Measurements from ENCODE around the gene TAX1BP3.

GRCh38 chr17:3635474-3636153 is 32.8 kb downstream of the TAX1BP3 start:
- TF ChIP-seq ZSCAN12 (CRISPR knock-in tag; IDR thresholded peaks at IDR 0.05) (0 out of 2 replicates have a peak, but pooled peaks have one; percentile 7), STAT6 (CRISPR knock-in tag; IDR thresholded peaks at IDR 0.05; ENCODE audit: borderline replicate concordance) (no peak), THAP7 (CRISPR knock-in tag; IDR thresholded peaks at IDR 0.05) (no peak), PPARG (CRISPR knock-in tag; conservative IDR thresholded peaks at IDR 0.05) (no peak), GATAD2A (CRISPR knock-in tag; IDR thresholded peaks at IDR 0.05) (0 out of 2 replicates have a peak, but pooled peaks have one; percentile 14), TBL1XR1 (IDR thresholded peaks at IDR 0.05; ENCODE audit: borderline replicate concordance, low read length, partially characterized antibody) (no peak), CTCF (CRISPR knock-in tag; IDR thresholded peaks at IDR 0.05) (no peak), ZNF761 (CRISPR knock-in tag; conservative IDR thresholded peaks at IDR 0.05) (no peak)
